Measurements from ENCODE around the gene CUL1.
A peak's percentile ranks its signal among the peaks of the same experiment; 100 is the strongest.

CUL1 gene

GRCh38 chr7:148806187-148806586, 107.5 kb downstream of the CUL1 start:
- H3K36me3 ChIP-seq (ENCODE audit: control insufficient read depth, insufficient read depth, low read length) = peaks cover 62% of the 10 kb centered on the region
- no peaks in the 10 kb centered on the region for H3K9me3 ChIP-seq (ENCODE audit: control insufficient read depth, insufficient read depth, low read length)
- no peak overlapping the region for H3K9ac ChIP-seq (ENCODE audit: low read depth, low read length)
- no peaks in the 10 kb centered on the region; the same call in 1 of the 2 replicates for H3K4me1 ChIP-seq (ENCODE audit: control insufficient read depth, insufficient read depth, low read length)
- no peak overlapping the region for H3K4me3 ChIP-seq (ENCODE audit: low read depth, low read length)
- no peak overlapping the region for H3K27ac ChIP-seq (ENCODE audit: low read depth, low read length)
- H3K27me3 ChIP-seq (ENCODE audit: control insufficient read depth, insufficient read depth, low read length) = no peaks in the 10 kb centered on the region

DNA sequence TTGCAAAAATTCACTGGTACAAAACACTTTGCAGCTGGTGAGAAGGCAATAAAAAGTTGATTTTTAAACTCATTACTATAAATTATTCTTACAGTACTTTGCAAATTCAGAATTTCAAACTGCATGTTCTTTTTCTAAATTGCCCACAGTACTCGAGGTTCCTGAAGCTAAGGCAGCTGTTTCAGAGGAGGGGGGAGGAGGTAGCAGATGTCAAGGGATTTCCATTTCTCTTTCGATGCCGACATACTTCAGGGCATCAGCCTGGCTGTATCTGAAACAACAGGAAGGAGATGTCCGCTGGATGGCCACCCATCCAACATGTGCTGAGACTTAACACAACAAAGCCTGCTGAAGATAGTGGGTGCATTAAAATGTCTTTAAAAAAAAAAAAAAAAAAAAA, 108.7 kb downstream of the CUL1 start:
- Histone ChIP-seq H3K9ac (ENCODE audit: low read depth, low read length) (no peak overlapping the region), H3K4me3 (ENCODE audit: low read depth, low read length) (no peak overlapping the region), H3K27me3 (ENCODE audit: control insufficient read depth, insufficient read depth, low read length) (no peaks in the 10 kb centered on the region), H3K36me3 (ENCODE audit: control insufficient read depth, insufficient read depth, low read length) (peaks cover 67% of the 10 kb centered on the region), H3K9me3 (ENCODE audit: control insufficient read depth, insufficient read depth, low read length) (no peaks in the 10 kb centered on the region), H3K27ac (ENCODE audit: low read depth, low read length) (no peak overlapping the region), H3K4me1 (ENCODE audit: control insufficient read depth, insufficient read depth, low read length) (no peaks in the 10 kb centered on the region; the same call in 1 of the 2 replicates)

- no peak overlapping the region for H3K4me3 ChIP-seq (ENCODE audit: low read depth, low read length)
- no peaks in the 10 kb centered on the region; the same call in 1 of the 2 replicates for H3K4me1 ChIP-seq (ENCODE audit: control insufficient read depth, insufficient read depth, low read length)
- no peaks in the 10 kb centered on the region for H3K27me3 ChIP-seq (ENCODE audit: control insufficient read depth, insufficient read depth, low read length)
- H3K36me3 ChIP-seq (ENCODE audit: control insufficient read depth, insufficient read depth, low read length) = peaks cover 91% of the 10 kb centered on the region
- H3K9ac ChIP-seq (ENCODE audit: low read depth, low read length) = no peak overlapping the region
- no peak overlapping the region for H3K27ac ChIP-seq (ENCODE audit: low read depth, low read length)
- no peaks in the 10 kb centered on the region for H3K9me3 ChIP-seq (ENCODE audit: control insufficient read depth, insufficient read depth, low read length)
These were observed 111.2 kb downstream of the CUL1 start for GRCh38 chr7:148809856-148810255.

DNA sequence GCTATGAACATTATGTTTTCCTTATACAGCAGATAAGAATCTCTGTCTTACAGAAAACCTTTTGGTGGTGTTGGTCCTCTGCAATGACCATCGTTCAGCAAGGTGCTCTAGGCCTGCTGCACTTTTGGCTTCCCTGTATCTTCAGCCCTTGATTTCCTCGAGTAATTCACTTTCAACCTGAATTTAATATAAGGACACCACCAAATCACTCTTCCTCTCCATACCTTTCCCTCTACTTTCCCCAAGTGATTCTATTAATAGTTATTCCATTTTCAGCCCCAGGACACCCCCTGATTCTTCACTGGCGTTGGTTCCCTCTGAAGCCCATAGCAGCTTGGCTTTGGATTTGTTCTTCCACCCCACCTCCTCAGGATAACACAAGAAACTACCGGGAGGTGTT, 113.2 kb downstream of the CUL1 start:
- H3K4me3 ChIP-seq (ENCODE audit: low read depth, low read length) = no peak overlapping the region
- no peaks in the 10 kb centered on the region for H3K27me3 ChIP-seq (ENCODE audit: control insufficient read depth, insufficient read depth, low read length)
- H3K9ac ChIP-seq (ENCODE audit: low read depth, low read length) = no peak overlapping the region
- H3K27ac ChIP-seq (ENCODE audit: low read depth, low read length) = no peak overlapping the region
- H3K4me1 ChIP-seq (ENCODE audit: control insufficient read depth, insufficient read depth, low read length) = no peaks in the 10 kb centered on the region; the same call in 1 of the 2 replicates
- H3K9me3 ChIP-seq (ENCODE audit: control insufficient read depth, insufficient read depth, low read length) = no peaks in the 10 kb centered on the region
- peaks cover 98% of the 10 kb centered on the region for H3K36me3 ChIP-seq (ENCODE audit: control insufficient read depth, insufficient read depth, low read length)

GRCh38 chr7:148813890-148814289, 115.2 kb downstream of the CUL1 start:
- Histone ChIP-seq H3K9me3 (ENCODE audit: control insufficient read depth, insufficient read depth, low read length) (no peaks in the 10 kb centered on the region), H3K4me1 (ENCODE audit: control insufficient read depth, insufficient read depth, low read length) (no peaks in the 10 kb centered on the region; the same call in 1 of the 2 replicates), H3K36me3 (ENCODE audit: control insufficient read depth, insufficient read depth, low read length) (peaks cover 98% of the 10 kb centered on the region), H3K27me3 (ENCODE audit: control insufficient read depth, insufficient read depth, low read length) (no peaks in the 10 kb centered on the region), H3K27ac (ENCODE audit: low read depth, low read length) (no peak overlapping the region), H3K4me3 (ENCODE audit: low read depth, low read length) (no peak overlapping the region), H3K9ac (ENCODE audit: low read depth, low read length) (no peak overlapping the region)

DNA sequence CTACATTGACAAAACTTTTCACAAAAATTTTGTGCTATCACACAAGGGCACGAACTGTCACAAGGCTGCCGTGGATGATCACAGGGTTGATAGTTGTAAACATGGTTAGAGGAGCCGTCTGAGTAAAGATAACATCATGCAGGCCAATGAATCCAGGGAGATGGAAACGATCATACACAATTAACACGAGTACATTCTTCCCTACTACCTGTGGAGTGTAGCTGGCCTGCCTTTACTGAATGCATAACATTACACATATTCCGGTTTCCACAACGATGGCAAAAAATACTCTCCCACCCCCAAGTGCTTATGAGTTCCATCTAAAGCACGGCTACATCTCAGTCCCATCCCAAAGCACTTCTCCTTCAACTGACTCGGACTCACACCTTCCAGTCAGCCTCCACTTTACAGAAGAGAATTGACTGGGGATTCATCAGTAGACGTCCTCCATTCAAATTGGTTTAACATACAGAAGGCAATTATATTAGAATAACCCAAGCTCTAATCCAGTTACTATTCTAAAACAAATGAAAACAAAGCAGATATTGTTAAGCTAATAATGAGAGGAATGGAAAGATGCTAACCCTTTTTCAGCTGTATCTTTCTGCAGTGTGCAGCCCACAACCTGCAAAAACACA, 116.3 kb downstream of the CUL1 start:
- peaks cover 2% of the 10 kb centered on the region; the same call in 1 of the 2 replicates for H3K4me1 ChIP-seq (ENCODE audit: control insufficient read depth, insufficient read depth, low read length)
- peaks cover 93% of the 10 kb centered on the region for H3K36me3 ChIP-seq (ENCODE audit: control insufficient read depth, insufficient read depth, low read length)
- H3K9ac ChIP-seq (ENCODE audit: low read depth, low read length) = no peak overlapping the region
- H3K4me3 ChIP-seq (ENCODE audit: low read depth, low read length) = no peak overlapping the region
- H3K27ac ChIP-seq (ENCODE audit: low read depth, low read length) = no peak overlapping the region
- no peaks in the 10 kb centered on the region for H3K9me3 ChIP-seq (ENCODE audit: control insufficient read depth, insufficient read depth, low read length)
- H3K27me3 ChIP-seq (ENCODE audit: control insufficient read depth, insufficient read depth, low read length) = no peaks in the 10 kb centered on the region

GRCh38 chr7:148815612-148816011, 116.9 kb downstream of the CUL1 start:
- no peaks in the 10 kb centered on the region for H3K9me3 ChIP-seq (ENCODE audit: control insufficient read depth, insufficient read depth, low read length)
- H3K4me3 ChIP-seq (ENCODE audit: low read depth, low read length) = no peak overlapping the region
- H3K36me3 ChIP-seq (ENCODE audit: control insufficient read depth, insufficient read depth, low read length) = peaks cover 87% of the 10 kb centered on the region
- H3K9ac ChIP-seq (ENCODE audit: low read depth, low read length) = no peak overlapping the region
- no peaks in the 10 kb centered on the region for H3K27me3 ChIP-seq (ENCODE audit: control insufficient read depth, insufficient read depth, low read length)
- H3K4me1 ChIP-seq (ENCODE audit: control insufficient read depth, insufficient read depth, low read length) = peaks cover 5% of the 10 kb centered on the region; the same call in 1 of the 2 replicates
- H3K27ac ChIP-seq (ENCODE audit: low read depth, low read length) = no peak overlapping the region

GRCh38 chr7:148819697-148820360, 121.1 kb downstream of the CUL1 start:
- no peak overlapping the region for H3K9ac ChIP-seq (ENCODE audit: low read depth, low read length)
- no peak overlapping the region for H3K4me3 ChIP-seq (ENCODE audit: low read depth, low read length)
- peaks cover 7% of the 10 kb centered on the region; the same call in 1 of the 2 replicates for H3K4me1 ChIP-seq (ENCODE audit: control insufficient read depth, insufficient read depth, low read length)
- H3K27ac ChIP-seq (ENCODE audit: low read depth, low read length) = peak overlapping the region; percentile 48
- H3K27me3 ChIP-seq (ENCODE audit: control insufficient read depth, insufficient read depth, low read length) = no peaks in the 10 kb centered on the region
- peaks cover 54% of the 10 kb centered on the region for H3K36me3 ChIP-seq (ENCODE audit: control insufficient read depth, insufficient read depth, low read length)
- H3K9me3 ChIP-seq (ENCODE audit: control insufficient read depth, insufficient read depth, low read length) = no peaks in the 10 kb centered on the region

- Histone ChIP-seq H3K27me3 (ENCODE audit: control insufficient read depth, insufficient read depth, low read length) (no peaks in the 10 kb centered on the region), H3K9ac (ENCODE audit: low read depth, low read length) (no peak overlapping the region), H3K36me3 (ENCODE audit: control insufficient read depth, insufficient read depth, low read length) (peaks cover 54% of the 10 kb centered on the region), H3K4me3 (ENCODE audit: low read depth, low read length) (no peak overlapping the region), H3K9me3 (ENCODE audit: control insufficient read depth, insufficient read depth, low read length) (no peaks in the 10 kb centered on the region), H3K4me1 (ENCODE audit: control insufficient read depth, insufficient read depth, low read length) (peaks cover 7% of the 10 kb centered on the region; the same call in 1 of the 2 replicates), H3K27ac (ENCODE audit: low read depth, low read length) (no peak overlapping the region)
These were observed 122.7 kb downstream of the CUL1 start for GRCh38 chr7:148821422-148821821.

DNA sequence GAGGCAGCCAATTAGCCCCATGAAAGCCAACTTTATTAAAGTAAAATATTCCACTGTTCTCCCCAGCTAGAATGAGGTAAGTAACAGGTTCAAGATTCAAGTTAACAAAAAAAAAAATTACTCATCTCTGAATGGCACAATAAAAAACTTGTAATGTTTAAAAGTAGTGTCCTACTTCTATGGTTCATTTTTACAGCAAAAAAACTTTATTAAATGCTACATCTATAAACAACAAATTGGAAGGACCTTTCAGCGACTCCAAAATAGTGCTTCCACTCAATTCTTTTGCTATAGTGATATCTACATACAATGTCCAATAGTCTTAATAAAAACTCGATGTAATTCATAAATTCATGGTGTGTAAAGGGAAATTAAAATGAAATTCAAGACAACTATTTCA, 126.2 kb downstream of the CUL1 start:
- no peaks in the 10 kb centered on the region for H3K27me3 ChIP-seq (ENCODE audit: control insufficient read depth, insufficient read depth, low read length)
- H3K27ac ChIP-seq (ENCODE audit: low read depth, low read length) = no peak overlapping the region
- no peak overlapping the region for H3K4me3 ChIP-seq (ENCODE audit: low read depth, low read length)
- no peaks in the 10 kb centered on the region for H3K9me3 ChIP-seq (ENCODE audit: control insufficient read depth, insufficient read depth, low read length)
- H3K36me3 ChIP-seq (ENCODE audit: control insufficient read depth, insufficient read depth, low read length) = peaks cover 57% of the 10 kb centered on the region
- no peak overlapping the region for H3K9ac ChIP-seq (ENCODE audit: low read depth, low read length)
- peaks cover 7% of the 10 kb centered on the region; the same call in 1 of the 2 replicates for H3K4me1 ChIP-seq (ENCODE audit: control insufficient read depth, insufficient read depth, low read length)

DNA sequence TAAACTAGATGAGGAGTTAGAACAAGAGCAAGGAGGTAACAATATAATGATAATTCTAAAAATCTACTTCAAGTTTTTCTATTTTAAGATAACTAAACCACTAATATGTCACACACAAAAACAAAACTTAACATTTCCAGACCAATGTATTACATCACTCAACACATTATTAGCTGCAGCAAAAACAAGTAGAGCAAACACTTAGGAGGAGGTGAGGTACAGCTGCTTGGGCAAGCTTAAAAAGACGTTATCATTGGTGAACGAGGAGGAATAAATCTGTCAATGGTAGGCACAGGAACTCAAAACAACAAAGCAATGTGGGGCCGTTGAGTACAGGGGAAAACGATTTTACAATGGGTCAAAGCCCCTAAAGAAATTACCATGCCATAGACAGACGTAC, 126.6 kb downstream of the CUL1 start:
- peaks cover 62% of the 10 kb centered on the region for H3K36me3 ChIP-seq (ENCODE audit: control insufficient read depth, insufficient read depth, low read length)

More for the DNA sequence above, 126.6 kb downstream of the CUL1 start:
- H3K9ac ChIP-seq (ENCODE audit: low read depth, low read length) = no peak overlapping the region
- peaks cover 2% of the 10 kb centered on the region; the same call in 1 of the 2 replicates for H3K4me1 ChIP-seq (ENCODE audit: control insufficient read depth, insufficient read depth, low read length)
- no peak overlapping the region for H3K27ac ChIP-seq (ENCODE audit: low read depth, low read length)
- H3K4me3 ChIP-seq (ENCODE audit: low read depth, low read length) = no peak overlapping the region
- H3K9me3 ChIP-seq (ENCODE audit: control insufficient read depth, insufficient read depth, low read length) = no peaks in the 10 kb centered on the region
- no peaks in the 10 kb centered on the region for H3K27me3 ChIP-seq (ENCODE audit: control insufficient read depth, insufficient read depth, low read length)

Measured in HUES48 (cell line).